NOMO-1 (cell line): ENCODE measurements around the gene IFI27.

ENCODE experiments used
- DNase-seq, 2 experiments: peaks; one replicate each; lab custom pipeline; 2025; ENCODE audit not compliant: unreplicated experiment in 2 of 2; lab: John Stamatoyannopoulos, UW

IFI27 gene

DNA sequence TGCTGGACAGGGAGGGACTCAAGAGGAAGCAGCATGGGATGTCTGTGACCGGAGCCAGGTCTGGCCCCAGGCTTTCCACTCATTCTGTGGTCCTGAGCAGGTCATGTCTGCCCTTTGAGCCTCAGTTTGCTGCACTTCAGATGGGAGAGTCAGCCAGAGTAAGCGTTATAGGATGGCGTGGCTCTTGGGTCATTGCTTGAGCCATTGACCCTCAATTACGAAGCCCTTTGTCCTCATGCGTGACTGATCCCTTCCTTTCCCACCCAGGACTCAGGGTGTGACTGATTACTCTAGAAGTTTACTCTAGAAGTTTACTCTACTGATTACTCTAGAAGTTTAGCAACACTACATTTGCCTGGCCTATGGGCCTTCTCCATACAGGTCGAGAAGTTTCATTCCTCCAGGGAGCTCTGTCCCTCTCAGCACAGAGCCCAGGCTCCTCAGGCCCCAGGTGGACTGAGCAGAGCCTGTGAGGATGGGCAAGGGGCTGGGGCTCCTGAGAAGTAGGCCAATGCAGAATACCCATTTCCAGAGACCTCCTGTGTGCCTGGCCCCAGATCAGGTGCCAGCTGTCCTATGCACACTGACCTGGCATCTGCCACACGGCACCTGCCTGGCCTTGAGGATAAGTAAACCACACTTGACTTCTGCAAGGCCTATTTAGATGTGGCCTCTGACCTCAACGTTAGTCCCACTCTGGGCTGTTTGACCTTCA, 7.6 kb upstream of the IFI27 start:
- no peak for DNase-seq

DNA sequence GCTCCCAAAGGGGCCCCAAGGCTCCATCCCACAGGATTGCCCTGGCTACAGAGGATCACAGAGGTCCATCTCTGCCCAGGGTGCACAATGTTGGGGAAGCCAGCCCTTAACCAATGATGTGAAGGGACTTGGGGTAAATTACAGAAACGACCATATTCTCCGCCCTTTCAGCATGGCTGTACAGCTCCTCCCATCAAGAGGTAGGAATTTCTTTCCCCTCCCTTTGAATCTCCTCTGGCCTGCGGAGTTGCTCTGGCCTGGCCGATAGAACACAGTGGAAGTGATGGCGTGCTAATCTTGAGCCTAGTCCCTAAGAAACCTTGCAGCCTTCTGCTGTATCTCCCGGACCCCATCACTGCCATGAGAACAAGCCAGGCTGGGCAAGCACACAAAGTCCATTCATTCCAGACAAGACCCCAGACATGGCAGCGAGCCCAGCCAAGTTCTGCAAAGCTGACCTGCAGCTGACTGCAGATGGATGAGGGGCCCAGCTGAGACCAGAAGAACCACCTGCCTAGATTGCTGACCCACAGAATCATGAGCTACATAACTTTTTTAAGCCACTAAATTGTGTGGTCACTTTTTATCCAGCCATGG, 6.9 kb upstream of the IFI27 start:
- DNase-seq: no peak

DNA sequence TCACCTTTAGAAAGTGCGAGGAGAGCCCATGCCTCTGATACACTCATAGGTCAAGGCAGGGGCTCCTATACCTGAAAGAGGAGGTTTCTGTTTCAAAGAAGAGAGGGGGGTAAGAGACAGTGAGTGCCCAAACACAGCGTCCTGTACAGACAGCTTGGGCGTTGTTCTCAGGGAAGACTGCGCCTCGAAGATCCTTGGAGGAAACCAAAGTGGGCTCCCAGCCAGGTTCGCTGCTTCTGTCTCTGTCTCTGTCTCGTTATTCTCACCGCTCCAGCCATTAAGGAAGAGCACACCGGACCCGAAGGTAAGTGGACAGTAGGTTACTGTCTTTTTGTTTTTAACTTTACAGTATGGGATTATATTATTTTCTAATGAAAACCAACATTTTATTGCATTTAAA, 5.8 kb upstream of the IFI27 start:
- no peak for DNase-seq

DNA sequence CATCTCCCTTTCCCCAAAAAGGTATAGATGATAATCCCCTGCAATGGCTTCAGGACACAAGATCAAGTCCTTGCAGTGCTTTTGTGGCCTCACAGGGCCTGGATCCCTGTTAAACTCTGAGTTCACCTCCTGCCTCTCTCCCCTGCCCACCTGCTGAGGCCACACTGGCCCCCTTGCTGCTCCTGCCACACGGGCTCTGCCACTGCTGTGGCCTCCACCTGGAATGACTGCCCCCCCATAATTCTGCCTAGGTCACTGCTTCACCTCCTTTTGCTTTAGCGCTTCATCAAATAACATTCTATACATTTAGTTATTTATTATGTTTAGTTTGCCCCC, 653 bp upstream of the IFI27 start:
- no peak for DNase-seq

DNA sequence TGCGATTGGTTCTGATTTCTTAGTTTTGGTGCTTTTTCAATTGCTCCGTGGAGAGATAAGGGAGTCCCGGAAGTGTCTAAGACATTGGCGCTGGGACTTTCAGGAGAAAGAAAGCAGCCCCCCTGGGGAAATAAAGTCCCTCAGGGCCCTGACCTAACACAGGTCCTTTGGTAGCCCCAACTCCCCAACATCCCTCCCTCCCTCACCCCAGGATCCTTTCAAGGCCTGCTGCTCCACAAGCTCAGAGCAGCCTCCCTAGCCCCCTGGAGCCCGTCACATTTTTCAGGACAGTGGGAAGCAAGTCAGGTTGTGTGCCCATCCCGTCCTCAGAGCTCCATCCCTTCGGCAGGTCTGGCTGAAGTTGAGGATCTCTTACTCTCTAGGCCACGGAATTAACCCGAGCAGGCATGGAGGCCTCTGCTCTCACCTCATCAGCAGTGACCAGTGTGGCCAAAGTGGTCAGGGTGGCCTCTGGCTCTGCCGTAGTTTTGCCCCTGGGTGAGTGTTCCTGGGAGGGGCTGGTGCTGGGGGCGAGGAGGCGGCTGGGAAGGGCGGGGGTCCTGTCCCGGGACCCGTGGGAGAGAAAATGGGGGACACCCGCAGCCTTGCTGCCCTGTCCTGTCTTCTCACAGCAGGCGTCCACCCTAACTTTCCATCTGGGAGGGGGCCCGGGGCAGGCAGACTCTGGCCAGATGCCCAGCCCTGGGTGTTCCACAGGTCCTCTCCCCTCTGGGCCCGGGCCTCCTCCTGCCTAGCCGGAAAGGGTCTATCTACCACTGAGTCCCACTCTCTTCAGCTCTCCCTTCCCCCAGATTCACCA, 950 bp downstream of the IFI27 start:
- DNase-seq: no peak

DNA sequence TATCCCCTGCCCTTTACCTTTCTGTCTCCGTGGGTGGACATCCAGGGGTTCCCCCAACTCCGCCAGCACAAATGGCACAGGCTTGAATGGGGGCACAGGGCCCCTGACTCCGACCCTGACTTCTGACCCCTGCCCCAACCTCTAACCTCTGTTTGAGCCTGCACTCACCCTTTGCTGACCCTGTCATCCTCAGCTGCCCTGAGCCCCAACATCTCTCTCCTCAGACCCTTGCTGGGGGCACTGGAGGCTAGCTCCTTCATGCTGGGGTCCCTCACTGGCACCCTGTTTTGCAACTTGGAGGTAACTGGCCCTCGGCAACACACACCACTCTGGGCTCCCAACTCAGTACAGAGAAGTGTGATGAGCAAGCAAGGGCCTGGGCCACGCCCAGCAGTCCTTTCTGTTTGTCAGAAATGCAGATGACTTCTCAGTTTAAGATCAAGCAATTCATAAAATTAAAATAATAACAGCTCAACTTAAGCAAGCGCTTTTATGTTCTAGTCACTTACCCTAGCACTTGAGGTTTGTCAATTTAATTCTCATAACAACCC, 2.1 kb downstream of the IFI27 start:
- DNase-seq: no peak

DNA sequence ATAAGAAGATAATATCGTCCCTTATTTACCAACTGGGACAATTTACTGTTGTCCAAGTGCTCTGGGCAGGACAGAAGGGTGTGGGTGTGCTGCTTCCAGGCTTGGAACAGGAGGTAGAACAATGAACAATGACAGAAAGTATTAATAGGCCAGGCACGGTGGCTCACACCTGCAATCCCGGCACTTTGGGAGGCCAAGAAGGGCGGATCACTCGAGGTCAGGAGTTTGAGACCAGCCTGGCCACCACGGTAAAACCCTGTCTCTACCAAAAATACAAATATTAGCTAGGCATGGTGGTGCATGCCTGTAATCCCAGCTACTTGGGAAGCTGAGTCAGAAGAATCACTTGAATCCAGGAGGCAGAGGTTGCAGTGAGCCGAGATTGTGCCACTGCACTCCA, 2.5 kb downstream of the IFI27 start:
- DNase-seq: no peak

DNA sequence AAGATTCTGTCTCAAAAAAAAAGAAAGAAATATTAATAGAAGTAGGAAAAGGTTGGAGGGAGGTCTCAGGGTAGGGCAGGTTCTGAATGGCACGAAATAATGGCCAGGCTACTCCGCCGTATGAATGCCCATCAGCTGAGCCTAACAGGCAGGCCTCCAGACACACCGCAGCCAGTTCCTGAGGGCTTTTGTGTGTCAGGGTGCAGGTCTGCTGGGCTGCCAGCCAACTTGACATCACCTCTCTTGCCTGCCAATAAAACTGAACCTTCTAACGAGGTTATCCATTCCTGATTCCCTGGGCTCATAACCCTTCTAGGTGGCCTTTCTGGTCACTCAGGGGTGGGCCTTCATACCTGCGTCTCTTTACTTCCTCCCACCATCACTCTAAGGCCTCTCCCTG, 3.0 kb downstream of the IFI27 start:
- DNase-seq: no peak

DNA sequence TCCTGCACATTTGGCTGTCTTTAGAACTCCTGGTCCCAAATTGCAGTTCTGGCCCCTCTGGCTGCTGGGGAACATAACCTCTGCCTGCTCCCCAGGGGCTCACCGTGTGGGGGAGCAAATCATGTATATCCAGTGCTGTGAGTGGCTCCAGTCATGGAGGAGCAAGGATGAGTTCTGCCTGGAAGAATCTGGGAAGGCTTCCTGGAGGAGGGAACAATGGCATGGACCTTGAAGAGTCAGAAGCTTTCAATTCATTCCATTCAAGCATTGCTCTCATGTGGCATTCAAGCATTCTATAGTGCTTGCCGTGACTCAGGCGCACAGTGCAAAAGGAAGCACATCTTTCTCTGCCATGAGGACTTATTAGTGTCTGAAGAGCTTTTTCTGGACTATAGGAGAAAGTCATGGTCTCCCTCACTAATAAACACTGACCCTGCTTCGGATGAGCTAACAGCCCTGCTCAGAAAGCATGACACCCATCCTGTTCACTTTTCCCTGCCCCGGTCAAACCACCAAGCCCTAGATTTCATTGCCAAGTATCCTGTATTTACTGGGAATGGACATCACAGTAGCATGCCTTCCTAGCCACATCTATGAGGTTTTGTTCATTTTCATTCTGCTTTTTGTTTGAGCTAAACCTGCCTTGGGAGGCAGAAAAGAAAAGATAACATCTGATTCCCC, 3.5 kb downstream of the IFI27 start:
- no peak for DNase-seq

DNA sequence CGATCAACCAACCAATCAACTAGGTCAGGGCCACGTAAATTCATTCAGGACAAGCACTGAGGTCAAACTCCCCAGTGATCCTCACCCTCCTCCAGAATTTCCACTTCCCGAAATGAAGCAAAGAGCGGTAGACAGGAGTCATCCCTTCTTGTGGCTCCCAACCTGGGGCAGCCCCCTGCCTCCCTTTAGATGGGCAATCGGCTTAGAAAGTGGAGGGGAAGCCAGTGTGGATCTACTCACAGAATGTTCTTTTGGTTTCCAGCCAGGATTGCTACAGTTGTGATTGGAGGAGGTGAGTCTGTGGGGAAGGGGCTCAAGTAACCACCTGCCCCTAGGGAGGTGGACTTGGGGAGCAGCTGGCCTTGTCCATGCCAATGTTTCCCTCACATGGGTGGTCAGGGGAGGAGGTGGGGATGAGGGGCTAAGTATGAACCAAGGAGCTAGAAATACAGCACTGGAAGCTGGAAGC, 4.1 kb downstream of the IFI27 start:
- no peak for DNase-seq

DNA sequence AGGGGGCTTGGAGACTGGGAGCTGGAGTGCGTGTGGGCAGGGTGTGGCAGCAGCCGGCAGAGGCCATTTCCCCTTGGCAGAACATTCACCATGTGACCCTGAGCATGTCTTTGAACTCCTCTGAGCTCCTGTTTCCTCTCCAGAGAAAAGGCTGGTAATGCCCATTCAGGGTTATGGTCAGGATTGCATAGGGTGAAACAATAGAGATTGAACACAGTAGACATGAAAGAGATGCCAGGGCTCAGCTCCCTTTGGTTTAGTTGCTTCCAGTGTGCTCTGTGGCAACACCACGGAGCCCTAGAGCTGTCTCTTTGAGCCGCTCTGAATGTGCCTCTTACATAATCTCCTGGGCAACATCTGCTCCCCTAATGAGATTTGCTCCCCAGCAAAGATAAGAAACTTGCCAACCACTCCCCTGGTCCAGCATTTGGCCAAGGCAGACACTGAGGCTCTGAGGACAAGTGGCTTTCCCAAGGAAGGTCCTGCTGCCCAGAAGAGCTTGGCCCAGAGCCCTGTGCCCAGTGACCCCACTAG, 4.6 kb downstream of the IFI27 start:
- DNase-seq: no peak

DNA sequence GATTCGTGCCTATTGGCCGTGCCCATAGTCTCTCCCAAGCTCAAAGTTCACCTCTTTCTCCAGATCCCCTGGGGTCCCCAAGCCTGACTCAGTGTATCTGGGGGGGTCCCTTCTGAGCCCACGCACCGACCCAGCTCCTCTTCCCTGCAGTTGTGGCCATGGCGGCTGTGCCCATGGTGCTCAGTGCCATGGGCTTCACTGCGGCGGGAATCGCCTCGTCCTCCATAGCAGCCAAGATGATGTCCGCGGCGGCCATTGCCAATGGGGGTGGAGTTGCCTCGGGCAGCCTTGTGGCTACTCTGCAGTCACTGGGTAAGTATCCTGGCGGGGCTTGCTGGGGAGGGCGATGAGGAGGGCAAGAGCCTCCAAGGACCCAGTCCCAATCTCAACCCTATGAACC, 5.1 kb downstream of the IFI27 start:
- DNase-seq: no peak

DNA sequence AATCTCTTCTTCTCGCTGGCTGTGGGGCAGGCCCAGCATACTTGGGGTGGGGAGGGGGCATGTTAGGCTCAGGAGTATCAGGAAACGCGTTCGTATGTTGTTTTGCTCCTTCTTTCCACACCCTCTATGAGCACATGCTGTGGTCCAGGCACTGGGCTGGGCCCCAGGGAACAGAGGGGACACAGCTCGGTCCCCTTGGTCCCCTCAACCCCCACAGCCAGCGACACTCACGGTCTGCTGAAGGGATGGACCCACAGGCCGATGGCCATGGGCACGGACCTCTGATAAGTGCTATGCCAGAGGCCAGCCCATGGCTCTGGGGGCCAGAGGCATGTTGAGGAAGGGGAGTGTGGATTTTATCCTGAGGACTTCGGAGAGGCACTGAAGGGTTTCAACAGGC, 6.2 kb downstream of the IFI27 start:
- no peak for DNase-seq

DNA sequence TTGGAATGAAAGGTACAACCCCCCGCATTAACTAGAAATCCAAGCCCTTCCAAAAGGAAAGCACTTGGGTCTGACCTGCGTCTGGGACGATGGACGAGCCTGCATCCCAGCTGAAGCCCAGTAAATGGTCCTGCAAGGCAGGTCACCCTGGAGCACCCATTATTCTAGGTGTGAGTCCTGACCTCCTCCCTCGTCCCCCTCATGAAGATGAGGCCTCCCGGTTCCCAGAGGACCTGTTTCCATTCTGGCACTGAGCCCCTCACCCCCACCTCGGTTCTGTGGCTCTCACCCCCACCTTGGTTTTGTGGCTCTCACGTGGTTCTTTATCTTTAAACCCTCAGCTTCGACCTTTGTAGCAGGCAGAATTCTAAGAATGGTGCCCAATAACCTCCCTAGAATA, 7.3 kb downstream of the IFI27 start:
- no peak for DNase-seq

DNA sequence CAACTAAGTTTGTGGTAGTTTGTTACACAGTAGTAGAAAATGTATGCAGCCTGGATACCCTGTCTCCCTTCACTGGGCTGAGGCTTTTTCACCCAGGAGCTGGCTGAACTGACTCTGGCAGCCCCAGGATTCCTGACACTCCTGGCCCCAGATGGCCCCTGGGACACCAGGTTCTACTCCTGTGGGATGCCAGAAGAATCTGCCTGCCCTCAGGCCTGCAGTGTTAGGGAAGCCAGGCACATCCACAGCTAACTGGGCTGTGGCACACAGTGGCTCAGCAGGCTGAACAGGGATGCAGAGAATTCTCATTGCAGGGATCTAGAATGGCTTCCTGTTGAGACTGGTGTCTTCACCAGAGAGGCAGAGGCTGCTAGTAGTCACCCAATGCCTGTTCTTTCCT, 8.5 kb downstream of the IFI27 start:
- DNase-seq: no peak

DNA sequence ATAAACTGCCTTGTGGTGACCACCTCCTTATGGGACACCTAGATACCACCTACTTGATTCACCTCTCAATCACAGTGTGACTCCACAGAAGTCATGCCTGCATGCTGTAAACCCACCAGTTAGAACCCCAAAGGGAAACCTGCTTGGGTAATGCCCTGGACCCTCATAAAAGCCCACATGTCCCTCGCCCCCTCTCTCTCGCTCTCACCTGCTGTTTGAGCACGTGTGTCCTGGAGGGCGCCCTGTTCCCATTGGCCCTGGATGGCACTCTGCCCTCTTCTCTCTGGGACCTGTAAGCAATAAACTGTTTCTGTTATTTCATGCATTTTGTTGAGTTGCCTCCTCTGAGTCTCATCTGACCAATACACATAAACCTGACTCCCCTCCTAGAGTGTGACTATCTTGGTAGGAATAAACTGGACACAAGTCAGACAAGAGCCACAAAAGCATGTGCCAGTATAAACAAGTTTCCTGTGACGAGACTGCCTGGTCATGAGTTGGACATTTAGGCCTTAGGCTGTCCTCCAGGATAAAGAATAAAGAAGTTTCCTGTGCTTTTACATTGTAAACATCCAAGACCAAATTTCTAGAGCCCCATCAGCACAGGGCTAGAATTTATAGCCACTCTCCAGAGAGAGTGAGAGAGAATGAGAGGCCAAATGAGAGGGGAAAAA, 10.3 kb downstream of the IFI27 start:
- no peak for DNase-seq

DNA sequence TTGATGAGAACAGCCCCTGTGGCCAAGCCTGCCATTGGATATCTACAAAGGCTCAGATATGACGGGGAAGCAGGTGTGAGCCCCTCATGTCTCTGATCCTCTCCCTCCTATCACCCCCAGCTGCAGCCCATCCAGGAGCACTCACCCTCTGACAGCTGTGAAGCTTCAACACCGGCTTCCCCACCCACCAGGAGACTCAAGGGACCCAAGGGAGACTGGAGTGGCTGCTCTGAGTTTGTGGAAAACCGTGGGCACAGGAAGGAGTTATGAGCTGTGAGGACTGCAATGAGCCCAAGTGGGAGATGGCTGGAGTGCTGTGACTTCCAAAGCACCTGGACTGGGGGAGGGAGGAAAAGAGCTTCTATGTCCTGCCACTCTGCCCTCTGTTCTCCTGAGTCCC, 10.9 kb downstream of the IFI27 start:
- no peak for DNase-seq

DNA sequence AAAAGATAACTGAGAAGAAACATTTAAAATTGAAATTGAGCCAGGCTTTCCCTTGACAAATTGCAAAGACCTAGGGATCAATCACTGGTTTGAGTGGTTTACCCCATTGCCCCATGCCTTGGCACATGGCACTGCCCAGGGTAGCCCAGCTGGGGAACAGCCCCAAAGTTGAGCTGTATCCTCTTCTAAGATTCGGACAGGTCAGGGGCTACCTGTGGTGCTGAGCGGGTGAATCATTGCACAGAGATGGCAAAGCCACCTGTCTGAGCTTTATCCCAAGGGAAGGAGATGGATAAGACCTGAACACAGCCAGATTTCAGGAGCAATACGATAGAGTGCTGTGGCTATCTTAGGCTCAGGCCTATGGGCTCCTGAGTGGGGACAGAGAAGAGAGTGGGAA, 11.9 kb downstream of the IFI27 start:
- no peak for DNase-seq

DNA sequence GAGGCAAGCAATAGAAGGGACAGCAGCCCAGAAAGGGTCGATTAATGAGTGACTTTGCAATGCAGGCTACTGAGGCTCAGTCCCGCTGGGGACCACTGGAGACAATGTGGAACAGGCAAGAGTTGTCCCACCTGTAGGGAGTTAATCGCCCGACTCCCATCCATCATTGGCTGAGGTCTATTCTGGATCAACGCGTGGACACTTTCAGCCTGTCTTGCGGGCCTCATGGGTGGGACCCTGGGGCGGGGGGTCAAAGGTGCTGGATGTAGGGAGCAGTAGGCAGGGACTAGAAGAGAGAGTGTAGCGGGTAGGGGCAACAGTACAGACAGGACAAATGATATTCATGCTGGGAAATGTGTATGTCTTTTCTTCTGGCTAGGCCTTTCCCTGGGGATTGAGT, 12.8 kb downstream of the IFI27 start:
- DNase-seq: no peak

DNA sequence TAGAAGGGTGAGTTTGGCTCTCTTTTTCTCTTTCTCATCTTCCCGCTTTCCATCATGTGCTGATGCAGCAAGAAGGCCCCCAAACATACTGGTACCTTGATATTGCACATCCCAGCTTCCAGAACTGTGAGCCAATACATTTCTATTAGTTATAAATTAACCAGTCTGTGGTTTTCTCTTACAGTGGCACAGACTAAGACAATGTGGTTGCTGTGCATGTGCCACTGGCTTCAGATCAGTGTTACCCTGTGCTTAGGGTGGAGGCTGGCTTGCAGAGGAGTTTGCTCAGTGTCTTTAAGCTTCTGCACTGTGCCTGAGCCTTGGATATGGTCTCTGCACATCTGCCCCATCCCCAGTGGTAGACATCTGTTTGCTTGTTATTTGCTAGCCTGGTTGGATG, 13.3 kb downstream of the IFI27 start:
- no peak for DNase-seq
